GM12864 (cell line): ENCODE data around the gene NFYC.
"Not testable (repeated sequence)": the region's sequence is repeated elsewhere in the genome, so short reads cannot be mapped to it uniquely, and the experiment has no call there.

Source experiments
- DNase-seq: peaks from one replicate; pipeline ENCODE4 v3.0.0-alpha.2; 2011; ENCODE audit warnings: low read depth
- H3K4me3 ChIP-seq: 2 replicates; pipeline ENCODE4 v1.5.1; 2011; ENCODE audit warnings: mild to moderate bottlenecking, low read depth, low read length, control low read depth
- TF ChIP-seq, protein P1 (sequence below): IDR thresholded peaks from 2 replicates; pipeline ENCODE4 v1.5.1; 2011; ENCODE audit warnings: low read depth, mild to moderate bottlenecking, moderate library complexity, low read length, control low read depth, inconsistent platforms; ENCODE audit errors: missing control alignments

The NFYC gene

GRCh38 chr1:40692429-40692895 is 958 bp downstream of the NFYC start:
- peak overlapping the region; percentile 99 for H3K4me3 ChIP-seq
- TF ChIP-seq, protein P1, sequence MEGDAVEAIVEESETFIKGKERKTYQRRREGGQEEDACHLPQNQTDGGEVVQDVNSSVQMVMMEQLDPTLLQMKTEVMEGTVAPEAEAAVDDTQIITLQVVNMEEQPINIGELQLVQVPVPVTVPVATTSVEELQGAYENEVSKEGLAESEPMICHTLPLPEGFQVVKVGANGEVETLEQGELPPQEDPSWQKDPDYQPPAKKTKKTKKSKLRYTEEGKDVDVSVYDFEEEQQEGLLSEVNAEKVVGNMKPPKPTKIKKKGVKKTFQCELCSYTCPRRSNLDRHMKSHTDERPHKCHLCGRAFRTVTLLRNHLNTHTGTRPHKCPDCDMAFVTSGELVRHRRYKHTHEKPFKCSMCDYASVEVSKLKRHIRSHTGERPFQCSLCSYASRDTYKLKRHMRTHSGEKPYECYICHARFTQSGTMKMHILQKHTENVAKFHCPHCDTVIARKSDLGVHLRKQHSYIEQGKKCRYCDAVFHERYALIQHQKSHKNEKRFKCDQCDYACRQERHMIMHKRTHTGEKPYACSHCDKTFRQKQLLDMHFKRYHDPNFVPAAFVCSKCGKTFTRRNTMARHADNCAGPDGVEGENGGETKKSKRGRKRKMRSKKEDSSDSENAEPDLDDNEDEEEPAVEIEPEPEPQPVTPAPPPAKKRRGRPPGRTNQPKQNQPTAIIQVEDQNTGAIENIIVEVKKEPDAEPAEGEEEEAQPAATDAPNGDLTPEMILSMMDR: no peak
- DNase-seq: no peak

DNA sequence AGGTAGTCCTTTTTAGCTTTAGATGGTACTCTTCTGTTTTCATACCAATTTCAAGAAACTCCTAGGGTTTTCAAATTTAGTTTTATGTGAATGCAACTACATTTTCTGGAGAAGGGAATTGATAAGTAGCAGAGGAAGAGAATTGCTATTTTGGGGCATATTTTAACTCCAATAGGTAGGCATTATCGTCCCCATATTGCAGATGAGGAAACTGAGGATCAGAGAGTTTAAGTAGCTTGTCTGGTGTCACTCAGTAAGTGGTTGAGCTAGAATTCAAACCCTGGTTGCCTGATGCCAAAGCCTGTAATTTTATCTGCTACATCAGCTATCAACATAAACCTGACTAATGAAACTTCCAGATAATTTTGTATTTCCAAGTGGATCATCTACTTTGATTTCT is 1.9 kb downstream of the NFYC start:
- peak overlapping the region; percentile 99; the same call in 1 of the 2 replicates for H3K4me3 ChIP-seq
- TF ChIP-seq, protein P1: no peak
- DNase-seq: no peak

- peak overlapping the region; percentile 7; the same call in 1 of the 2 replicates for H3K4me3 ChIP-seq
- no peak for DNase-seq
- TF ChIP-seq, protein P1: no peak
These were observed 2.9 kb downstream of the NFYC start for GRCh38 chr1:40694353-40694874.

DNA sequence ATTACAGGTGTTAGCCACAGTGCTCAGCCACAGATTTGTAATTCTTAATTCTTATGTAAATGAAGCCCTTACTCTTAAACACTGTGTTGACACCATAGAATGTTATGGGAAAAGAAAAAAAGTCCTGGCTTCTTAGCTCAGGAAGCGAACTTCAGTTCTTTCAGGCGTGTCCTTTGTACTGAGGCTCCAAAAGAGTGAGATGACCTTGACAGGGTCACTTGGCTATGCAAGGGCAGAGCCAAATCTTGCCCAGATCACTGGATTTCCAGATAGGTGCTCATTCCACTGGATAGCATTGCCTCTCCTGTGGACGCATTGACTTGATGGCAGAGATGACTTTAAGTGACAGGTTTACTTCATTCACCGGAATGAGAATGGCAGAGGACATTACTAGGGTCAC is 4.8 kb downstream of the NFYC start:
- no peak for DNase-seq
- TF ChIP-seq, protein P1: no peak
- H3K4me3 ChIP-seq: no peak overlapping the region

- H3K4me3 ChIP-seq: peak overlapping the region; percentile 1; the same call in 1 of the 2 replicates
- TF ChIP-seq, protein P1: no peak
- DNase-seq: no peak
These were observed 5.9 kb downstream of the NFYC start for GRCh38 chr1:40697436-40697835.

GRCh38 chr1:40699787-40700186 is 8.3 kb downstream of the NFYC start:
- H3K4me3 ChIP-seq: peak overlapping the region; percentile 29; the same call in 1 of the 2 replicates
- peak; percentile 67 for DNase-seq
- TF ChIP-seq, protein P1: no peak

- TF ChIP-seq, protein P1: no peak
- no peak for DNase-seq
- H3K4me3 ChIP-seq: no peak overlapping the region
These were observed 10.2 kb downstream of the NFYC start for GRCh38 chr1:40701684-40702083.

- H3K4me3 ChIP-seq, DNase-seq: not testable (repeated sequence)
These were observed 11.3 kb downstream of the NFYC start for GRCh38 chr1:40702810-40703209.
